Hepatic stellate cell (primary cell): ENCODE measurements around the gene SDK1.

Experiments used
- DNase-seq: peaks from one replicate; pipeline ENCODE4 v3.0.0; 2011; ENCODE audit warnings: low spot score

SDK1 gene

GRCh38 chr7:3981281-3981680 is 680.2 kb downstream of the SDK1 start:
- DNase-seq, result no peak

- no peak for DNase-seq
Measured at GRCh38 chr7:3984456-3984855, 683.4 kb downstream of the SDK1 start.

DNA sequence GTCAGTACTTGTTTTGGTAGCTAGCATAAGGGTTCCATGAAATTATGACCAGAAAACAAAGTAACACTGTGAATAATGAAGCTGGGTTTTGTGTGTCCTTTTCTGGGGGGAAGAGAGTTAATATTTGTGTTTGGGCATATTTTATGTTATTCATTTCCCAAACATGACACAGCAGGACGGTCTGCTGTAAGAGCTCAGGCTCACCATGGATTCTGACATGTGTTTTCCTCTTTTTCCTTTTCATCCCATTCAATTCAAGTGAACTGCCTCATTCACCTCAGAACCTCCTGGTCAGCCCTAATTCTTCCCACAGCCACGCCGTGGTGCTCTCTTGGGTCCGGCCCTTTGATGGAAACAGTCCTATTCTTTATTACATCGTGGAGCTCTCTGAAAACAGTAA is 685.9 kb downstream of the SDK1 start:
- DNase-seq, result no peak

GRCh38 chr7:3987426-3987927 is 686.4 kb downstream of the SDK1 start:
- DNase-seq, result no peak

- DNase-seq, result no peak
Measured at GRCh38 chr7:3989723-3990122, 688.7 kb downstream of the SDK1 start.

GRCh38 chr7:3991731-3992231 is 690.7 kb downstream of the SDK1 start:
- no peak for DNase-seq

DNA sequence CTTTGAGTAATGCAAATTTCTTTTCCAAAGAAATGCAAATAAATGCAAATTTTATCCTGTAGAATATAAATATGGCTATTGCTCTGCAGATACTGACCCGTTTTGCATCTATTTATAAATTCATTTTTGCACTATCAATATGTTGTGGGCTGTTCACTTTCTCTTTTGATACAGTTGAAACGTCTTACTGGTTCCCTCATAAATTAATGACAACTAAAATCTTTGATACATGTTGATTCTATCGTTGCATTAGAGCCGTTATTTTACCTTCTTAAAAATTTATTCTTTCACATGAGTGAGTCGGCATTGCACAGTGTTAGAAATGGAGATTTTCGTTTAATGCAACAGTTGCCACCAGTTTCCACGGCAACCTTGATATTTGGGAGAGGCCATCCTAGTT is 691.8 kb downstream of the SDK1 start:
- DNase-seq, result no peak

GRCh38 chr7:3994764-3995163 is 693.7 kb downstream of the SDK1 start:
- DNase-seq, result no peak

GRCh38 chr7:3995187-3995586 is 694.1 kb downstream of the SDK1 start:
- no peak for DNase-seq

- DNase-seq, result no peak
Measured at GRCh38 chr7:3998060-3998459, 697.0 kb downstream of the SDK1 start.

- DNase-seq, result no peak
Measured at GRCh38 chr7:4000139-4000538, 699.1 kb downstream of the SDK1 start.

GRCh38 chr7:4000934-4001333 is 699.9 kb downstream of the SDK1 start:
- DNase-seq, result no peak

- DNase-seq, result no peak
Measured at GRCh38 chr7:4001742-4002141, 700.7 kb downstream of the SDK1 start.

- DNase-seq, result no peak
Measured at GRCh38 chr7:4003503-4003902, 702.5 kb downstream of the SDK1 start.

DNA sequence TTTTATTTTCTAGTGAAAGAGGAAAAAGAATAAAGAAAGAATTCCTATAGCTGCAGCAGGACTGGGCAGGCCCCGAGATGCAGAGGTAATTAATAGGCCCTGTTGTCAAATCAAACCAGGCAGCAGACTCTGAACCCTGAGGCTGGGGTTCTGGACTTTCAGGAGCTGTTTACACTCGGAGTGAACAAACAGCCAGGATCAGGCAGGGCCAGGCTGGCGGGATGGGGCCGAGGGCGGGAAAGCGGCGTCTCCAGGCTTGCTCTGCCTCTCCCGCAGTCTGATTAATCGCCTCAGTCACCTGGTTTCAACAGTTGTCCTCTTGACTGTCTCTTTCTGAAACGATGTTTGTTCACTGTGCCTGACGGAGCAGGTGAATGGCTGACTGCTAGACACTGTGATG is 705.6 kb downstream of the SDK1 start:
- DNase-seq, result no peak

- no peak for DNase-seq
Measured at GRCh38 chr7:4009211-4010060, 708.4 kb downstream of the SDK1 start.

- DNase-seq, result no peak
Measured at GRCh38 chr7:4010061-4010605, 709.1 kb downstream of the SDK1 start.

DNA sequence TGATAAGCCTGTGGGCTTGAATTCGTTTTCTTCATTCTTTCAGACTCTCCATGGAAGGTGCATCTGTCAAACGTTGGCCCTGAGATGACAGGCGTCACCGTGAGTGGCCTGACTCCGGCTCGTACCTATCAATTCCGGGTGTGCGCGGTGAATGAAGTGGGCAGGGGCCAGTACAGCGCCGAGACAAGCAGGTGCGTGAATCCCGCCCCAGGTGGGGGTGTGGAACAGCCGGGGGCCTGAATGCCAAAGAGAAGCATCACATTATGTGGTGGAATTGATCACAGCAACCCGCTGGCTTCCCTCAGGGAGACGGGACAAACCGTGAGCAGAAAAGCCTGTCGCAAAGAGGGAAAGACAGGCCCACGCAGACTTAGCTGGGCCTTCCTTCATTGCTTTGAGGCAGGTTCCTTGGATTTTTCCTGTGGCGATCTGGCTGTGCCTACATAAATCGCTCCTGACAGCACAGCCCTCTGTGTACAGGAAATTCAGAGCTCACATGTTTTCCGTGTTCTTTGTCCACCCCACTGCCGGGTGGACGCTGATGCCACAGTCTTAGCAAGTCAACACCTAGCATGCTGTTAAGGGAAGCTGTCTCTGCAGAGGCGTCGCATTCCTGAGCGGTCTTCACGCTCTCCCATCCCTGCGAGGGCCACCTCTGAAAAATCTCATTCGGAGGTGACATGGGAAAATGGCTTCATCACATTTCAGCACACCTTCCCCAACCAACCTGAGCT is 710.0 kb downstream of the SDK1 start:
- DNase-seq, result no peak

DNA sequence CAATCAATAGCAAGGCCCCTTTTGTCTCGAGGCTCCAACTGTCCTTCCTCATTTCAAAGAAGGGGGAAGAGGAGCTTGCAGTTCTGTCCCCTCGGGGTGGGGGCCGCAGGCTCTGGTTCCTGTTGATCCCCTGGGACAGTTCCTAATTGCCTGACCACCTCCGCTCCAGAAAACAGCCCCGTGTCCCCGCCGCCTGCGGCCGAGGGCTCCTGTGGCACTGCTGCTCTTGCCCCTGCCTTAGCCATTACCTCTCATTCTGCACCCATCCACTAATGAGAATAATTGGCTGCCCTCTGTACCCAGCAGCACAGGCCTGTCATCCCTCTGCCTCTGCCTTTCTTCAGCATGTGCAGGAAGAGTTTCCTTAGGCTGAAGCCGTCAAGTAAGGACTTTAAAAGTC is 712.7 kb downstream of the SDK1 start:
- no peak for DNase-seq

DNA sequence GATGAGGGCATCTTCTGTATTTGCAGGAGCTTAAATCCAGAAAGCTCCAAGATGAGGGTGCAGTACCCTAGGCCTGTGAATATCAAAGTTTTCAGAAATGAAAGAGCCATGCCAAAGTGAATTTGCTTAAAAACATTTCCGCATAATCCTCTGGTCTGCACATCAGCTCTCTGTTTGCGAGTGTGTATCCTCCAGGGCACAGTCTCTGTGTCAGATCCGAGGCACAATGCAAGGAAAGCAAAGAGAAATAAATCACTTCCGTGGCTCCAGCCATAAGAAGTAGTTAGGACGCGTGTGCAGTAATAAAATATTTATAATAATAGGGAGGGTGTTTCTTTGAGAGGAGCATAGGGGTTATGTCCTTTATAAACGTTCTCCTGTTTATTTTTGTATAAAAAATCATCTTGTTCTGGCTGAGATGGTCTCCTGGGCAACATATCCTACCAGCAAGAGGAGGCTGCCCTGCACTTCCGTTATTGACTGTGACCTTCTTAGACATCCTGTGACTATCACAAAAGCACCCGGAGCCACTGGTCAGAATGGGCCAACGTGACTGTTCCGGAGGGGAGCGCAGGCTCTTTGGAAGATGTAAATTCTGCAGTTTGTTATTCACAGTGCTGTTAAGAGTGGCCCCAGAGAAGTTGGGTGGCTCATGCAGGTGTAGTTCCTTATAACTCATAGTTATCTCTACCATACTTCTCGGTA is 713.4 kb downstream of the SDK1 start:
- DNase-seq, result no peak

DNA sequence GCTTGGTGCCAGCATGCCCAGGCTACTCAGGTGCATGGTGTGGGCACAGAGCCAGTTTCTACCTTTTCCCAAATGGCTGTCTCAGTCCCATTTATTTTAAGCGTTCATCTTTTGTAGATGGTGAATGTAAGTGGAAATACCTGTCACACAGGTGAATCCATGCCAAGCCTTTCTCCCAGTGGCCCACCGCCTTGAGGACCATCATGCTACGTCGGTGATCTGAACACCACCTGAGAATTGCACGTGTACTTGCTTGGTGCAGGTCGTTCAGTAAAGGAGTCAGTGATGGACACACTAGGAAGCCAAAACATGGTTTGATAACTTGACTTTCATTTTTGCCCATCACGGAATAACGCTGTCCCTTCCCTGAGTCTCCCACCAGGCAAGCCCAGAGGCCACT is 714.3 kb downstream of the SDK1 start:
- DNase-seq, result no peak

GRCh38 chr7:4015996-4016395 is 714.9 kb downstream of the SDK1 start:
- DNase-seq, result no peak
